SK-N-SH treated with all-trans-retinoic acid at 6 μM for 48 hours (cell line): ENCODE data around the gene LPAR4.

ENCODE experiments used
- ATAC-seq: fragments of 200-7000 bp; cut with Tn5 transposase; 3 replicates; pipeline ENCODE4 v1.9.1; 2020; ENCODE audit warnings: mild to moderate bottlenecking, moderate library complexity
- ARNTL ChIP-seq: fragments of 450-650 bp; formaldehyde crosslinking; IDR thresholded peaks from 2 replicates; pipeline ENCODE4 v1.5.0; 2020; ENCODE audit warnings: low read depth, mild to moderate bottlenecking, moderate library complexity, borderline replicate concordance
- BACH2 ChIP-seq: fragments of 250-450 bp; sonication (Bioruptor Pico); IDR thresholded peaks from 2 replicates; pipeline ENCODE4 v1.9.0; 2021; ENCODE audit warnings: mild to moderate bottlenecking, borderline replicate concordance
- CSDC2 ChIP-seq: fragments of 250-450 bp; sonication (Bioruptor Pico); IDR thresholded peaks from 2 replicates; pipeline ENCODE4 v1.5.0; 2020; ENCODE audit warnings: mild to moderate bottlenecking, moderate library complexity
- ESRRG ChIP-seq: fragments of 250-450 bp; sonication (Bioruptor Pico); IDR thresholded peaks from 2 replicates; pipeline ENCODE4 v1.6.1; 2021; ENCODE audit warnings: mild to moderate bottlenecking
- GLIS3 ChIP-seq: fragments of 250-450 bp; sonication (Bioruptor Pico); IDR thresholded peaks from 2 replicates; pipeline ENCODE4 v1.5.0; 2020; ENCODE audit warnings: mild to moderate bottlenecking, moderate library complexity
- ISL1 ChIP-seq: fragments of 250-450 bp; sonication (Bioruptor Pico); IDR thresholded peaks from 2 replicates; pipeline ENCODE4 v2.1.2; 2022; ENCODE audit warnings: mild to moderate bottlenecking, moderate library complexity
- OSR1 ChIP-seq: fragments of 250-450 bp; sonication (Bioruptor Pico); IDR thresholded peaks from 2 replicates; pipeline ENCODE4 v1.8.0; 2022; ENCODE audit warnings: moderate library complexity, mild to moderate bottlenecking, inconsistent platforms
- PPARA ChIP-seq: fragments of 250-450 bp; sonication (Bioruptor Pico); IDR thresholded peaks from 2 replicates; pipeline ENCODE4 v1.5.0; 2020; ENCODE audit warnings: mild to moderate bottlenecking, borderline replicate concordance
- RARB ChIP-seq: fragments of 250-450 bp; sonication (Bioruptor Pico); IDR thresholded peaks from 2 replicates; pipeline ENCODE4 v1.8.0; 2021; ENCODE audit warnings: mild to moderate bottlenecking, moderate library complexity
- SNAI2 ChIP-seq: fragments of 250-450 bp; sonication (Bioruptor Pico); IDR thresholded peaks from 2 replicates; pipeline ENCODE4 v1.5.0; 2020; ENCODE audit warnings: mild to moderate bottlenecking, moderate library complexity
- TCF4 ChIP-seq: fragments of 250-450 bp; sonication (Bioruptor Pico); IDR thresholded peaks from 2 replicates; pipeline ENCODE4 v1.8.0; 2021; ENCODE audit warnings: mild to moderate bottlenecking, moderate library complexity, borderline replicate concordance
- TOX ChIP-seq: fragments of 250-450 bp; sonication (Bioruptor Pico); IDR thresholded peaks from 2 replicates; pipeline ENCODE4 v1.8.0; 2021; ENCODE audit warnings: mild to moderate bottlenecking, moderate library complexity, borderline replicate concordance
- ZC3H10 ChIP-seq: fragments of 250-450 bp; sonication (Bioruptor Pico); IDR thresholded peaks from 2 replicates; pipeline ENCODE4 v1.5.1; 2021; ENCODE audit warnings: mild to moderate bottlenecking, moderate library complexity
- ZFP3 ChIP-seq: fragments of 250-450 bp; sonication (Bioruptor Pico); IDR thresholded peaks from 2 replicates; pipeline ENCODE4 v1.5.0; 2020; ENCODE audit warnings: mild to moderate bottlenecking, moderate library complexity
- ZFP30 ChIP-seq: fragments of 450-650 bp; formaldehyde crosslinking; IDR thresholded peaks from 2 replicates; pipeline ENCODE4 v1.5.0; 2022; ENCODE audit warnings: mild to moderate bottlenecking, moderate library complexity
- ZNF565 ChIP-seq: fragments of 450-650 bp; formaldehyde crosslinking; conservative IDR thresholded peaks from 2 replicates; pipeline ENCODE4 v1.5.0; 2020; ENCODE audit warnings: low read depth, mild to moderate bottlenecking, moderate library complexity
- ZNF70 ChIP-seq: fragments of 450-650 bp; formaldehyde crosslinking; IDR thresholded peaks from 2 replicates; pipeline ENCODE4 v1.5.0; 2020; ENCODE audit warnings: mild to moderate bottlenecking, moderate library complexity
- ZNF8 ChIP-seq: fragments of 450-650 bp; formaldehyde crosslinking; IDR thresholded peaks from 2 replicates; pipeline ENCODE4 v1.5.0; 2020; ENCODE audit warnings: mild to moderate bottlenecking, moderate library complexity
- TF ChIP-seq, protein P1 (sequence below): fragments of 250-450 bp; sonication (Bioruptor Pico); IDR thresholded peaks from 2 replicates; pipeline ENCODE4 v1.5.0; 2020; ENCODE audit warnings: mild to moderate bottlenecking, moderate library complexity
- TF ChIP-seq, protein P2 (sequence below): fragments of 250-450 bp; sonication (Bioruptor Pico); IDR thresholded peaks from 2 replicates; pipeline ENCODE4 v1.8.0; 2020; ENCODE audit warnings: mild to moderate bottlenecking, moderate library complexity, borderline replicate concordance
- TF ChIP-seq, protein P3 (sequence below): fragments of 250-450 bp; sonication (Bioruptor Pico); IDR thresholded peaks from 2 replicates; pipeline ENCODE4 v1.5.1; 2020; ENCODE audit warnings: low read depth, mild to moderate bottlenecking, moderate library complexity
- TF ChIP-seq, protein P4 (sequence below): fragments of 250-450 bp; sonication (Bioruptor Pico); IDR thresholded peaks from 2 replicates; pipeline ENCODE4 v1.8.0; 2021; ENCODE audit warnings: low read depth, mild to moderate bottlenecking, moderate library complexity, borderline replicate concordance

LPAR4 gene

DNA sequence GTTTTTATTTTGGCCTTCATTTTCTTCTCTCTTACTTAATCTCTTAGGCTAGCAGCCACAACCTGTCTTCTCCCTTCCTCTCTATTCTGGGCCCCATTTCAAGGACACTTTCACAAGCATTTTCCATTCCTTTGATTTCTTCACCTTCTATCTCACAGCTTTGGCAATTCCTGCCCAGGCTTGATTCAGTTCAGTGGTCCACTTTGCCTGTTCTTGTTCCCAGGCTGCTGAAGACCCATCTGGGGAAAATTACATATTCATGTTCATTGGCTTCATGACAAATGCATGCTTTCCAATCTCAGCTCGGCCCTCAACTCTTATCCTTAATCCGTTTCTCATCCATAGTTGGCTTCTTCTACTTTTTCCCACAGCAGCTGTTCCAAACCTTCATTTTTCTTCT lies 38.7 kb upstream of the LPAR4 start:
- ATAC-seq, result no peak
- no peak for TF ChIP-seq OSR1 (CRISPR knock-in tag)
- TF ChIP-seq SNAI2 (CRISPR knock-in tag), result no peak
- TF ChIP-seq, protein P1, sequence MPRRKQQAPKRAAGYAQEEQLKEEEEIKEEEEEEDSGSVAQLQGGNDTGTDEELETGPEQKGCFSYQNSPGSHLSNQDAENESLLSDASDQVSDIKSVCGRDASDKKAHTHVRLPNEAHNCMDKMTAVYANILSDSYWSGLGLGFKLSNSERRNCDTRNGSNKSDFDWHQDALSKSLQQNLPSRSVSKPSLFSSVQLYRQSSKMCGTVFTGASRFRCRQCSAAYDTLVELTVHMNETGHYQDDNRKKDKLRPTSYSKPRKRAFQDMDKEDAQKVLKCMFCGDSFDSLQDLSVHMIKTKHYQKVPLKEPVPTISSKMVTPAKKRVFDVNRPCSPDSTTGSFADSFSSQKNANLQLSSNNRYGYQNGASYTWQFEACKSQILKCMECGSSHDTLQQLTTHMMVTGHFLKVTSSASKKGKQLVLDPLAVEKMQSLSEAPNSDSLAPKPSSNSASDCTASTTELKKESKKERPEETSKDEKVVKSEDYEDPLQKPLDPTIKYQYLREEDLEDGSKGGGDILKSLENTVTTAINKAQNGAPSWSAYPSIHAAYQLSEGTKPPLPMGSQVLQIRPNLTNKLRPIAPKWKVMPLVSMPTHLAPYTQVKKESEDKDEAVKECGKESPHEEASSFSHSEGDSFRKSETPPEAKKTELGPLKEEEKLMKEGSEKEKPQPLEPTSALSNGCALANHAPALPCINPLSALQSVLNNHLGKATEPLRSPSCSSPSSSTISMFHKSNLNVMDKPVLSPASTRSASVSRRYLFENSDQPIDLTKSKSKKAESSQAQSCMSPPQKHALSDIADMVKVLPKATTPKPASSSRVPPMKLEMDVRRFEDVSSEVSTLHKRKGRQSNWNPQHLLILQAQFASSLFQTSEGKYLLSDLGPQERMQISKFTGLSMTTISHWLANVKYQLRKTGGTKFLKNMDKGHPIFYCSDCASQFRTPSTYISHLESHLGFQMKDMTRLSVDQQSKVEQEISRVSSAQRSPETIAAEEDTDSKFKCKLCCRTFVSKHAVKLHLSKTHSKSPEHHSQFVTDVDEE (CRISPR knock-in tag), result no peak
- TF ChIP-seq, protein P2, sequence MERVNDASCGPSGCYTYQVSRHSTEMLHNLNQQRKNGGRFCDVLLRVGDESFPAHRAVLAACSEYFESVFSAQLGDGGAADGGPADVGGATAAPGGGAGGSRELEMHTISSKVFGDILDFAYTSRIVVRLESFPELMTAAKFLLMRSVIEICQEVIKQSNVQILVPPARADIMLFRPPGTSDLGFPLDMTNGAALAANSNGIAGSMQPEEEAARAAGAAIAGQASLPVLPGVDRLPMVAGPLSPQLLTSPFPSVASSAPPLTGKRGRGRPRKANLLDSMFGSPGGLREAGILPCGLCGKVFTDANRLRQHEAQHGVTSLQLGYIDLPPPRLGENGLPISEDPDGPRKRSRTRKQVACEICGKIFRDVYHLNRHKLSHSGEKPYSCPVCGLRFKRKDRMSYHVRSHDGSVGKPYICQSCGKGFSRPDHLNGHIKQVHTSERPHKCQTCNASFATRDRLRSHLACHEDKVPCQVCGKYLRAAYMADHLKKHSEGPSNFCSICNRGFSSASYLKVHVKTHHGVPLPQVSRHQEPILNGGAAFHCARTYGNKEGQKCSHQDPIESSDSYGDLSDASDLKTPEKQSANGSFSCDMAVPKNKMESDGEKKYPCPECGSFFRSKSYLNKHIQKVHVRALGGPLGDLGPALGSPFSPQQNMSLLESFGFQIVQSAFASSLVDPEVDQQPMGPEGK (CRISPR knock-in tag), result no peak
- no peak for TF ChIP-seq ZNF70 (CRISPR knock-in tag)
- TF ChIP-seq BACH2 (CRISPR knock-in tag), result no peak
- TF ChIP-seq PPARA (CRISPR knock-in tag), result no peak
- TF ChIP-seq, protein P3, sequence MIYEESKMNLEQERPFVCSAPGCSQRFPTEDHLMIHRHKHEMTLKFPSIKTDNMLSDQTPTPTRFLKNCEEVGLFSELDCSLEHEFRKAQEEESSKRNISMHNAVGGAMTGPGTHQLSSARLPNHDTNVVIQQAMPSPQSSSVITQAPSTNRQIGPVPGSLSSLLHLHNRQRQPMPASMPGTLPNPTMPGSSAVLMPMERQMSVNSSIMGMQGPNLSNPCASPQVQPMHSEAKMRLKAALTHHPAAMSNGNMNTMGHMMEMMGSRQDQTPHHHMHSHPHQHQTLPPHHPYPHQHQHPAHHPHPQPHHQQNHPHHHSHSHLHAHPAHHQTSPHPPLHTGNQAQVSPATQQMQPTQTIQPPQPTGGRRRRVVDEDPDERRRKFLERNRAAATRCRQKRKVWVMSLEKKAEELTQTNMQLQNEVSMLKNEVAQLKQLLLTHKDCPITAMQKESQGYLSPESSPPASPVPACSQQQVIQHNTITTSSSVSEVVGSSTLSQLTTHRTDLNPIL, result no peak
- TF ChIP-seq ZNF8 (CRISPR knock-in tag), result no peak
- no peak for TF ChIP-seq RARB (CRISPR knock-in tag)
- no peak for TF ChIP-seq ZFP30
- TF ChIP-seq ZFP3 (CRISPR knock-in tag), result no peak
- TF ChIP-seq CSDC2, result no peak
- TF ChIP-seq TCF4, result no peak
- TF ChIP-seq ZC3H10 (CRISPR knock-in tag), result no peak
- no peak for TF ChIP-seq ISL1 (CRISPR knock-in tag)
- TF ChIP-seq ZNF565 (CRISPR knock-in tag), result no peak
- TF ChIP-seq, protein P4, sequence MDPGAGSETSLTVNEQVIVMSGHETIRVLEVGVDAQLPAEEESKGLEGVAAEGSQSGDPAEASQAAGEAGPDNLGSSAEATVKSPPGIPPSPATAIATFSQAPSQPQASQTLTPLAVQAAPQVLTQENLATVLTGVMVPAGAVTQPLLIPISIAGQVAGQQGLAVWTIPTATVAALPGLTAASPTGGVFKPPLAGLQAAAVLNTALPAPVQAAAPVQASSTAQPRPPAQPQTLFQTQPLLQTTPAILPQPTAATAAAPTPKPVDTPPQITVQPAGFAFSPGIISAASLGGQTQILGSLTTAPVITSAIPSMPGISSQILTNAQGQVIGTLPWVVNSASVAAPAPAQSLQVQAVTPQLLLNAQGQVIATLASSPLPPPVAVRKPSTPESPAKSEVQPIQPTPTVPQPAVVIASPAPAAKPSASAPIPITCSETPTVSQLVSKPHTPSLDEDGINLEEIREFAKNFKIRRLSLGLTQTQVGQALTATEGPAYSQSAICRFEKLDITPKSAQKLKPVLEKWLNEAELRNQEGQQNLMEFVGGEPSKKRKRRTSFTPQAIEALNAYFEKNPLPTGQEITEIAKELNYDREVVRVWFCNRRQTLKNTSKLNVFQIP (CRISPR knock-in tag), result no peak
- TF ChIP-seq GLIS3, result no peak
- no peak for TF ChIP-seq TOX (CRISPR knock-in tag)
- TF ChIP-seq, all 23 proteins: peak for 0

DNA sequence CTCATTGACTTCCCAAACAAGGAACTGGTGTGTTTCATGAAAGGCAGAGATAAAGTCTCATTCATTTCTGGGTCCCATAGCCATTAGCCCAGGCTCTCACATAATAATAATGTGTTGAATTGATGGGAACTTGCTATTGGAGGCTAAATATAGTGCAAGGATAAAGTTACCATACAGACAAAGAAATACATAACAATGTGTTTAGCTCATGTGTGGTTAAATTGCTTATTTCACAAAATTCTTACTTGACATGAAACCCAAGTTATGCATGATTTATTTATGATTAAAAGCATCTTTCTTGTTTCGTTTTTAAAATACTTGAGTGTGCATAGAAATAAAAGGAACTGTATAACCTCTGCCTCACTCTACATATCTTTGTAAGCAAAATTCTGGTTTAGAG lies 37.3 kb upstream of the LPAR4 start:
- no peak for ATAC-seq
- no peak for TF ChIP-seq ZFP30
- TF ChIP-seq BACH2 (CRISPR knock-in tag), result no peak
- no peak for TF ChIP-seq TOX (CRISPR knock-in tag)
- TF ChIP-seq, protein P4 (CRISPR knock-in tag), result no peak
- TF ChIP-seq, protein P3, result no peak
- TF ChIP-seq, protein P1 (CRISPR knock-in tag), result no peak
- TF ChIP-seq SNAI2 (CRISPR knock-in tag), result no peak
- no peak for TF ChIP-seq ARNTL (CRISPR knock-in tag)
- TF ChIP-seq ESRRG, result no peak
- TF ChIP-seq, all 23 proteins: peak for 0
